Body of pancreas (tissue), 4 donors: ENCODE results near the gene DBX1. TPM values are rescaled to one million over a fixed set of nuclear protein-coding genes. Genes with fewer than 3 reads are reported as not detected.
A peak's percentile ranks its signal among the peaks of the same experiment; 100 is the strongest.
"Not testable (repeated sequence)": the region's sequence is repeated elsewhere in the genome, so short reads cannot be mapped to it uniquely, and the experiment has no call there.

ENCODE experiments used
- ATAC-seq: fragments of 150-250 bp; one replicate; pipeline ENCODE4 v1.9.1; 2016
- DNase-seq, 4 donors: peaks; one replicate each; pipeline ENCODE4 v3.0.0-alpha.2; 2019
- H3K27ac ChIP-seq, 4 donors: fragments of 200-600 bp; sonication (generic); 1 replicate in 3 of 4; 2 replicates in 1 of 4; pipeline versions ENCODE4 v1.5.1 to v1.6.1; 2016 to 2019; ENCODE audit warnings: mild to moderate bottlenecking in 1 of 4, mixed read lengths in 1 of 4, moderate library complexity in 1 of 4
- H3K27me3 ChIP-seq, 2 donors: fragments of 200-600 bp; sonication (generic); one replicate each; pipeline ENCODE4 v1.6.0; 2016; ENCODE audit warnings: mild to moderate bottlenecking in 1 of 2
- H3K36me3 ChIP-seq, 2 donors: fragments of 200-600 bp; sonication (generic); replicated peaks in 1 of 2; 2 replicates each; pipeline ENCODE4 v1.5.1; 2016; ENCODE audit warnings: low read depth in 2 of 2; ENCODE audit not compliant: insufficient read depth in 1 of 2
- H3K4me1 ChIP-seq: fragments of 200-600 bp; sonication (generic); one replicate; pipeline ENCODE4 v1.6.0; 2016
- H3K4me3 ChIP-seq, 2 donors: fragments of 200-600 bp; sonication (generic); 1 replicate in 1 of 2; 2 replicates in 1 of 2; pipeline ENCODE4 v1.5.1; 2016 to 2019
- H3K9me3 ChIP-seq, 3 donors: fragments of 200-600 bp; sonication (generic); 1 replicate in 2 of 3; 2 replicates in 1 of 3; pipeline ENCODE4 v1.5.1; 2016
- CTCF ChIP-seq, 7 experiments: fragments of 450-650 bp in 4 of 7; fragments of 200-600 bp in 3 of 7; sonication (generic) in 3 of 7; IDR thresholded peaks; one replicate each; pipeline ENCODE4 v1.5.1; 2016 to 2019; ENCODE audit warnings: antibody characterized with exemption in 7 of 7
- POLR2A ChIP-seq, 3 donors: fragments of 450-650 bp; IDR thresholded peaks; one replicate each; pipeline ENCODE4 v1.6.1; 2016; ENCODE audit warnings: antibody characterized with exemption in 3 of 3, mild to moderate bottlenecking in 2 of 3
- WGBS, 2 donors: methylation state at CpG; one replicate each; pipeline ENCODE4 v1.1.5; 2017; 5-methylcytosine and 5-hydroxymethylcytosine counted together
- intact Hi-C: fragments of 100-400 bp; cut with DNase I; formaldehyde crosslinking; loops from one replicate; pipeline ENCODE4 v1.15.1; 2023
- total RNA-seq, 2 donors: library from RNA; depleted of rRNA; stranded (reverse); fragments of >200 nt; gene quantifications; one replicate each; pipeline ENCODE4 v1.1.0, GENCODE V29; 2016

The DBX1 gene
- total RNA-seq, 2 donors from 2014 or later = not detected

- peaks cover 7% of the 10 kb centered on the region for H3K4me1 ChIP-seq
- intact Hi-C loops = loop anchor here (10.0 kb wide), 1 partner anchor 580 kb away; no protein-coding TSS in a partner anchor
- no peak overlapping the region for H3K27ac ChIP-seq
- WGBS, 2 donors = 80 to 88% methylated on average over 5 of the region's 5 CpGs
- no peak for TF ChIP-seq CTCF (IDR thresholded peaks at IDR 0.05)
- TF ChIP-seq POLR2A (IDR thresholded peaks at IDR 0.05) = no peak
- no peak overlapping the region for H3K4me3 ChIP-seq
- H3K27me3 ChIP-seq = no peaks in the 10 kb centered on the region
- DNase-seq (no peak), ATAC-seq (no peak)
- no peaks in the 10 kb centered on the region for H3K9me3 ChIP-seq
- H3K36me3 ChIP-seq = no peaks in the 10 kb centered on the region
Measured at GRCh38 chr11:20134991-20135736, 25.1 kb downstream of the DBX1 start.

- H3K27me3 ChIP-seq = no peaks in the 10 kb centered on the region
- no peak overlapping the region for H3K27ac ChIP-seq
- intact Hi-C loops = loop anchor here (10.0 kb wide), 1 partner anchor 578 kb away; no protein-coding TSS in a partner anchor
- no peaks in the 10 kb centered on the region for H3K9me3 ChIP-seq
- 37 to 39% methylated on average over 8 of the region's 8 CpGs for WGBS, 2 donors
- ATAC-seq (no peak), DNase-seq (no peak)
- no peak overlapping the region for H3K4me3 ChIP-seq
- peaks cover 7% of the 10 kb centered on the region for H3K4me1 ChIP-seq
- TF ChIP-seq CTCF (IDR thresholded peaks at IDR 0.05) (peak in 1 of 7 experiments; percentile 17), POLR2A (IDR thresholded peaks at IDR 0.05) (no peak)
- no peaks in the 10 kb centered on the region for H3K36me3 ChIP-seq
Measured at GRCh38 chr11:20132667-20133039, 27.6 kb downstream of the DBX1 start.

- Histone ChIP-seq H3K27me3 (no peaks in the 10 kb centered on the region), H3K36me3 (no peaks in the 10 kb centered on the region), H3K4me1 (peaks cover 7% of the 10 kb centered on the region), H3K27ac (no peak overlapping the region), H3K9me3 (no peaks in the 10 kb centered on the region), H3K4me3 (no peak overlapping the region)
- ATAC-seq (peak; percentile 77), DNase-seq (peak; percentile 51 to 70 (median 66))
- WGBS, 2 donors = 13 to 16% methylated on average over 34 to 51 of the region's 51 CpGs
- intact Hi-C loops = loop anchor here (10.0 kb wide), 1 partner anchor 577 kb away; no protein-coding TSS in a partner anchor
- no peak for TF ChIP-seq POLR2A (IDR thresholded peaks at IDR 0.05)
- peak; percentile 71 to 94 (median 86) for TF ChIP-seq CTCF (IDR thresholded peaks at IDR 0.05)
Measured at GRCh38 chr11:20131788-20132666, 28.2 kb downstream of the DBX1 start.

GRCh38 chr11:20129665-20130064 lies 30.6 kb downstream of the DBX1 start:
- Histone ChIP-seq H3K27me3 (no peaks in the 10 kb centered on the region), H3K9me3 (no peaks in the 10 kb centered on the region), H3K36me3 (no peaks in the 10 kb centered on the region), H3K4me3 (no peak overlapping the region), H3K27ac (no peak overlapping the region), H3K4me1 (peaks cover 7% of the 10 kb centered on the region)
- ATAC-seq (no peak), DNase-seq (no peak)
- WGBS, 2 donors = 72 to 80% methylated on average over 4 of the region's 4 CpGs
- intact Hi-C loops = loop anchor here (5.0 to 10.0 kb wide), 3 partner anchors 182 to 575 kb away; no protein-coding TSS in a partner anchor
- no peak for TF ChIP-seq CTCF (IDR thresholded peaks at IDR 0.05)
- no peak for TF ChIP-seq POLR2A (IDR thresholded peaks at IDR 0.05)

DNA sequence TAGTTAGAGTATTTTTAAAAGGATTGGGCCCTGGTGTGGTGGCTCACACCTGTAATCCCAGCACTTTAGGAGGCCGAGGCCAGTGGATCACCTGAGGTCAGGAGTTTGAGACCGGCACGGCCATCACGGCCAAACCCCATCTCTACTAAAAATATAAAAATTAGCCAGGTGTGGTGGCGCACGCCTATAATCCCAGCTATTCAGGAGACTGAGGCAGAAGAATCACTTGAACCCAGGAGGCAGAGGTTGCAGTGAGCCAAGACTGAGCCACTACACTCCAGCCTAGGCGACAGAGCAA lies 31.8 kb downstream of the DBX1 start:
- H3K36me3 ChIP-seq, DNase-seq, H3K4me1 ChIP-seq, H3K4me3 ChIP-seq, H3K27me3 ChIP-seq, H3K9me3 ChIP-seq, ATAC-seq, H3K27ac ChIP-seq: not testable (repeated sequence)
- intact Hi-C loops = loop anchor here (5.0 kb wide), 2 partner anchors 181 to 224 kb away; no protein-coding TSS in a partner anchor
- WGBS, 2 donors = 74 to 80% methylated on average over 7 of the region's 7 CpGs
